HK-2 (cell line): ENCODE results near the gene SLC50A1.
"Not testable (repeated sequence)": the region's sequence is repeated elsewhere in the genome, so short reads cannot be mapped to it uniquely, and the experiment has no call there.

ENCODE experiments used
- DNase-seq: peaks from one replicate; pipeline ENCODE4 v3.0.0-alpha.2; 2018; ENCODE audit not compliant: unreplicated experiment

The SLC50A1 gene

GRCh38 chr1:155134880-155135414 is 705 bp upstream of the SLC50A1 start:
- DNase-seq, result peak; percentile 97

GRCh38 chr1:155136748-155137147 is 1.1 kb downstream of the SLC50A1 start:
- no peak for DNase-seq

- DNase-seq, result no peak
Observed at GRCh38 chr1:155137154-155137949, 1.7 kb downstream of the SLC50A1 start.

GRCh38 chr1:155139895-155140629 is 4.4 kb downstream of the SLC50A1 start, which contains the start of gene DPM3:
Gene DPM3, minus strand, starts transcription at chr1:155140531. Its CDS starts 291 bp downstream, at chr1:155140240.
- peak; percentile 84 for DNase-seq

GRCh38 chr1:155140630-155140953 is 4.9 kb downstream of the SLC50A1 start:
- DNase-seq, result no peak

- no peak for DNase-seq
Observed at GRCh38 chr1:155141749-155142148, 6.1 kb downstream of the SLC50A1 start.

- DNase-seq, result no peak
Observed at GRCh38 chr1:155145491-155145890, 9.8 kb downstream of the SLC50A1 start.

- DNase-seq, result not testable (repeated sequence)
Observed at GRCh38 chr1:155155996-155156643, 20.5 kb downstream of the SLC50A1 start.

GRCh38 chr1:155158991-155159390 is 23.3 kb downstream of the SLC50A1 start:
- no peak for DNase-seq

GRCh38 chr1:155160128-155160527 is 24.5 kb downstream of the SLC50A1 start:
- no peak for DNase-seq

GRCh38 chr1:155162631-155163030 is 27.0 kb downstream of the SLC50A1 start:
- not testable (repeated sequence) for DNase-seq

- DNase-seq, result not testable (repeated sequence)
Observed at GRCh38 chr1:155163785-155164184, 28.1 kb downstream of the SLC50A1 start.

- not testable (repeated sequence) for DNase-seq
Observed at GRCh38 chr1:155164625-155165024, 29.0 kb downstream of the SLC50A1 start.

GRCh38 chr1:155166051-155166470 is 30.4 kb downstream of the SLC50A1 start:
- no peak for DNase-seq

GRCh38 chr1:155166471-155167165 is 31.0 kb downstream of the SLC50A1 start:
- DNase-seq, result no peak

GRCh38 chr1:155167166-155168104 is 31.8 kb downstream of the SLC50A1 start:
- DNase-seq, result peak; percentile 89

- DNase-seq, result not testable (repeated sequence)
Observed at GRCh38 chr1:155168105-155168445, 32.4 kb downstream of the SLC50A1 start.

- DNase-seq, result no peak
Observed at GRCh38 chr1:155168456-155169210, 33.0 kb downstream of the SLC50A1 start.

GRCh38 chr1:155169541-155169940 is 33.9 kb downstream of the SLC50A1 start:
- DNase-seq, result no peak
